DLD1 (cell line): ENCODE data around the gene RUSF1.
"Not testable (repeated sequence)": the region's sequence is repeated elsewhere in the genome, so short reads cannot be mapped to it uniquely, and the experiment has no call there.

Experiments used
- in situ Hi-C: cut with HindIII; loops from 2 replicates; pipeline ENCODE4 v1.10.0; 2017; ENCODE audit warnings: low sequenced_read_pairs

RUSF1 gene

GRCh38 chr16:31455601-31456314 lies 52.4 kb downstream of the RUSF1 start:
- in situ Hi-C loops = no loop called here

- in situ Hi-C loops = no loop called here
Observed at GRCh38 chr16:31453255-31454204, 54.7 kb downstream of the RUSF1 start.

- in situ Hi-C loops = no loop called here
Observed at GRCh38 chr16:31452631-31453106, 55.5 kb downstream of the RUSF1 start.

GRCh38 chr16:31451681-31452351 lies 56.4 kb downstream of the RUSF1 start:
- in situ Hi-C loops = no loop called here

GRCh38 chr16:31451201-31451600 lies 57.0 kb downstream of the RUSF1 start:
- in situ Hi-C loops = no loop called here

GRCh38 chr16:31445931-31446330 lies 62.3 kb downstream of the RUSF1 start:
- in situ Hi-C loops = not testable (repeated sequence)

- in situ Hi-C loops = no loop called here
Observed at GRCh38 chr16:31441956-31442355, 66.2 kb downstream of the RUSF1 start.

GRCh38 chr16:31440516-31441184 lies 67.5 kb downstream of the RUSF1 start:
- in situ Hi-C loops = no loop called here

- in situ Hi-C loops = no loop called here
Observed at GRCh38 chr16:31439519-31439918, 68.7 kb downstream of the RUSF1 start.
